Endothelial cell of umbilical vein (primary cell): Measurements from ENCODE around the gene FER. TPM values are rescaled to one million over a fixed set of nuclear protein-coding genes. Genes with fewer than 3 reads are reported as not detected.

Experiments
- BruUV-seq: library from RNA; stranded (reverse); fragments of 400-500 nt; replicated peaks from 2 replicates; lab custom pipeline; 2021; lab: Mats Ljungman, UMichigan
- CTCF ChIA-PET: fragments of 300-600, 350-600 bp; sonication (Branson Sonifier 250); formaldehyde crosslinking; loops from one replicate; lab custom pipeline; 2021; ENCODE audit warnings: antibody characterized with exemption, inconsistent platforms; lab: Charles Lee
- POLR2A ChIA-PET: fragments of 300-600, 350-600 bp; sonication (Branson Sonifier 250); formaldehyde crosslinking; loops from one replicate; lab custom pipeline; 2021; ENCODE audit warnings: antibody characterized with exemption, inconsistent platforms; lab: Charles Lee
- DNase-seq: peaks from one replicate; pipeline ENCODE4 v3.0.0-alpha.2; 2011; ENCODE audit warnings: low read depth, low spot score
- FAIRE-seq: peaks from 2 replicates; lab custom pipeline; 2011; peaks lifted over from hg19 to GRCh38; lab: Jason Lieb, UNC
- H2AFZ ChIP-seq: 2 replicates; pipeline ENCODE4 v1.6.0; 2012; ENCODE audit warnings: low read depth, low read length, control low read depth, inconsistent platforms
- H3K27ac ChIP-seq: 2 replicates; pipeline ENCODE4 v1.5.1; 2011; ENCODE audit warnings: low read depth, mild to moderate bottlenecking, control low read depth, low read length, moderate library complexity; ENCODE audit not compliant: insufficient read depth
- H3K27me3 ChIP-seq, 2 experiments: 2 replicates each; pipeline versions ENCODE4 v1.6.0 to v1.6.1; 2011; ENCODE audit warnings: low read length in 2 of 2, mixed read lengths in 1 of 2; ENCODE audit not compliant: control insufficient read depth in 2 of 2, insufficient read depth in 2 of 2
- H3K36me3 ChIP-seq, 2 experiments: 2 replicates in 1 of 2; 3 replicates in 1 of 2; pipeline ENCODE4 v1.5.1; 2011; ENCODE audit warnings: low read length in 2 of 2, mild to moderate bottlenecking in 1 of 2, moderate library complexity in 1 of 2; ENCODE audit not compliant: control insufficient read depth in 2 of 2, insufficient read depth in 2 of 2; ENCODE audit errors: extremely low read depth in 1 of 2
- H3K4me1 ChIP-seq: 3 replicates; pipeline ENCODE4 v1.5.1; 2011; ENCODE audit warnings: mild to moderate bottlenecking, low read length; ENCODE audit not compliant: control insufficient read depth, insufficient read depth; ENCODE audit errors: extremely low read depth
- H3K4me2 ChIP-seq: 2 replicates; pipeline ENCODE4 v1.6.1; 2011; ENCODE audit warnings: low read length, control low read depth, mixed read lengths; ENCODE audit not compliant: insufficient read depth
- H3K4me3 ChIP-seq, 3 experiments: fragments of 200-600 bp in 1 of 3; sonication (generic), shearing (Covaris generic) in 1 of 3; replicated peaks in 1 of 3; 2 replicates each; pipeline ENCODE4 v1.5.1; 2011 to 2016; ENCODE audit warnings: control low read depth in 3 of 3, low read length in 3 of 3, mild to moderate bottlenecking in 2 of 3, inconsistent platforms in 1 of 3, low read depth in 1 of 3, moderate library complexity in 1 of 3; ENCODE audit not compliant: insufficient read depth in 1 of 3
- H3K79me2 ChIP-seq: 2 replicates; pipeline ENCODE4 v1.6.0; 2012; ENCODE audit warnings: low read length, inconsistent platforms; ENCODE audit not compliant: control insufficient read depth, insufficient read depth
- H3K9ac ChIP-seq: replicated peaks from 2 replicates; pipeline ENCODE3; 2011; ENCODE audit warnings: low read length, control low read depth; ENCODE audit not compliant: insufficient read depth; ENCODE audit errors: extremely low read depth
- H3K9me1 ChIP-seq: replicated peaks from 3 replicates; pipeline ENCODE4 v1.6.0; 2011; ENCODE audit warnings: mild to moderate bottlenecking, low read length; ENCODE audit not compliant: control insufficient read depth, insufficient read depth; ENCODE audit errors: extremely low read depth
- H3K9me3 ChIP-seq: replicated peaks from 2 replicates; pipeline ENCODE4 v1.5.1; 2012; ENCODE audit warnings: low read length, inconsistent platforms; ENCODE audit not compliant: control insufficient read depth, insufficient read depth
- H4K20me1 ChIP-seq: replicated peaks from 2 replicates; pipeline ENCODE3; 2011; ENCODE audit warnings: mild to moderate bottlenecking, low read length; ENCODE audit not compliant: control insufficient read depth, insufficient read depth; ENCODE audit errors: extremely low read depth
- CTCF ChIP-seq, 2 donors: IDR thresholded peaks; 1 replicate in 1 of 2; 2 replicates in 1 of 2; pipeline ENCODE4 v1.5.1; 2011; ENCODE audit warnings: low read length in 2 of 2, mild to moderate bottlenecking in 2 of 2, moderate library complexity in 2 of 2, control low read depth in 1 of 2, inconsistent platforms in 1 of 2, low read depth in 1 of 2; ENCODE audit not compliant: insufficient read depth in 1 of 2; ENCODE audit errors: extremely low read depth in 1 of 2
- EZH2 ChIP-seq: IDR thresholded peaks from 2 replicates; pipeline ENCODE4 v1.6.1; 2012; ENCODE audit warnings: borderline replicate concordance, low read depth, mild to moderate bottlenecking, moderate library complexity, low read length, inconsistent platforms; ENCODE audit not compliant: severe bottlenecking
- FOS ChIP-seq: IDR thresholded peaks from 2 replicates; pipeline ENCODE4 v1.6.1; 2011; ENCODE audit warnings: mild to moderate bottlenecking, low read length, moderate library complexity, borderline replicate concordance; ENCODE audit not compliant: insufficient read depth
- GATA2 ChIP-seq: IDR thresholded peaks from 2 replicates; pipeline ENCODE4 v1.7.0; 2011; ENCODE audit warnings: low read depth, mild to moderate bottlenecking, moderate library complexity, mixed read lengths, low read length; ENCODE audit not compliant: insufficient read length, insufficient read depth
- JUN ChIP-seq: IDR thresholded peaks from 2 replicates; pipeline ENCODE4 v1.6.1; 2011; ENCODE audit warnings: borderline replicate concordance, low read depth; ENCODE audit not compliant: insufficient read length, insufficient read depth
- MAX ChIP-seq: IDR thresholded peaks from 2 replicates; pipeline ENCODE4 v1.6.1; 2011; ENCODE audit not compliant: insufficient read depth, insufficient read length
- MYC ChIP-seq: IDR thresholded peaks from one replicate; pipeline ENCODE4 v1.6.1; 2011; ENCODE audit warnings: mild to moderate bottlenecking, low read depth, low read length
- POLR2A ChIP-seq: IDR thresholded peaks from 2 replicates; pipeline ENCODE4 v1.6.1; 2012; ENCODE audit warnings: low read depth, mild to moderate bottlenecking, control low read depth, low read length
- POLR2AphosphoS5 ChIP-seq: IDR thresholded peaks from 2 replicates; pipeline ENCODE4 v1.6.1; 2012; ENCODE audit warnings: low read depth, mild to moderate bottlenecking, control low read depth, low read length, moderate library complexity; ENCODE audit not compliant: insufficient read depth
- dilution Hi-C: fragments of 300-500 bp; cut with MboI; formaldehyde crosslinking; loops from one replicate; pipeline ENCODE4 v1.15.0; 2019; ENCODE audit warnings: low sequenced_read_pairs; ENCODE audit not compliant: extremely low pct_ligation_motif_present
- intact Hi-C: fragments of 100-400 bp; cut with micrococcal nuclease; formaldehyde crosslinking; loops from one replicate; pipeline ENCODE4 v1.10.0; 2022
- polyA plus RNA-seq, 4 experiments: library from polyadenylated mRNA; depleted of rRNA in 3 of 4; stranded (reverse) in 3 of 4; unstranded in 1 of 4; fragments of >200 nt; gene quantifications; 2 replicates each; pipeline versions ENCODE4 v1.2.1 to v1.2.3, GENCODE V29; 2011 to 2012; ENCODE audit warnings: missing spikeins in 1 of 4
- total RNA-seq: library from RNA; stranded (reverse); gene quantifications from 2 replicates; pipeline ENCODE4 v1.2.3, GENCODE V29; 2021

The FER gene
- total and polyA plus RNA-seq, 2 donors (not counting 3 experiments of a cell fraction or from before 2014, with no cell fraction given): 2.3 to 27.5 TPM

DNA sequence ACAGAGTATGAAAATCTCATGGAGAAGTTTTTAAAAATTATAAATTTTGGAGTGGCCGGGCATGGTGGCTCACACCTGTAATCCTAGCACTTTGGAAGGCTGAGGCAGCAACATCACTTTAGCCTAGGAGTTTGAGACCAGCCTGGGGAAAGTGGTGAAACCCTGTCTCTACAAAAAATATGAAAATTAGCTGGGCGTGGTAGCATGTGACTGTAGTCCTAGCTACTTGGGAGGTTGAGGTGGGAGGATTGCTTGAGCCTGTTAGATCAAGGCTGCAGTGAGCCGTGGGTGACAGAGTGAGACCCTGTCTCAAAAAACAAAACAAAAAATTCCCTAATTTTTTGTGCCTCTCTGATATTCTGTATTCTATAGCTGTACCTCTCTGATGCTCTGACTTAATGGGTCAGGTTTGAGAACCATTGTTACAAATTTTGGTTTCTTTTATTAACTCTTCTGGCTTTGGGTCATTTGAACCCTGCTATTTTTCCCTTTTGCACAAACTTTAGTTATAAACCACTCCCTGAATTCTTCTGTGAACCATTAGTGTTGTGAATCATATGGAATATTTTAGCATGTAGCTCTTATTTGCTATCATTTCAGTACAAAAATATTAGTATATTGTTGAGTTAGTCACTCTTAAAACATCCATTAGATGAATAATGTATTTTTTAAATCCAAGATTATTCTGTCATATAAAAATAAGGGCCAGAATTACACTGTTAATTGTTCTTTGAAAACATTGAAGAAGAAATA is 51.0 kb downstream of the FER start:
- no TSS peak for BruUV-seq
- no peak for TF ChIP-seq MYC
- TF ChIP-seq EZH2: no peak
- TF ChIP-seq CTCF (IDR thresholded peaks at IDR 0.05; ENCODE audit: extremely low read depth in 1 of 2, insufficient read depth in 1 of 2, low read depth in 1 of 2, low read length in 2 of 2): no peak
- TF ChIP-seq MAX: no peak
- no peak for TF ChIP-seq GATA2
- TF ChIP-seq FOS: no peak
- no peak for TF ChIP-seq JUN
- TF ChIP-seq POLR2A: no peak
- no peak for TF ChIP-seq POLR2AphosphoS5
- Histone ChIP-seq H4K20me1 (no peaks in the 10 kb centered on the region), H3K9me3 (no peaks in the 10 kb centered on the region), H3K79me2 (peaks cover 2% of the 10 kb centered on the region), H3K4me2 (no peak overlapping the region), H2AFZ (no peak overlapping the region), H3K36me3 (no peaks in the 10 kb centered on the region), H3K9me1 (no peaks in the 10 kb centered on the region), H3K27me3 (no peaks in the 10 kb centered on the region), H3K27ac (no peak overlapping the region), H3K9ac (no peak overlapping the region), H3K4me1 (peaks cover 10% of the 10 kb centered on the region), H3K4me3 (no peak overlapping the region)
- ChIA-PET POLR2A (no interaction called here), CTCF (interaction anchor here (1.0 to 1.6 kb wide), 2 partner anchors 9 to 13 kb away, joined by 3 to 5 read pairs; no protein-coding TSS in a partner anchor)
- intact Hi-C loops (no loop called here), dilution Hi-C loops (no loop called here)
- DNase-seq: no peak
- no peak for FAIRE-seq
